H1 (cell line): ENCODE measurements around the gene C1orf174.

ENCODE experiments used
- CTCF ChIP-seq, 3 experiments: IDR thresholded peaks; 1 replicate in 2 of 3; 2 replicates in 1 of 3; pipeline versions ENCODE4 v1.5.1 to v1.6.1; 2011; ENCODE audit warnings: low read length in 3 of 3, mild to moderate bottlenecking in 3 of 3, inconsistent platforms in 2 of 3, low read depth in 1 of 3, moderate library complexity in 1 of 3; ENCODE audit not compliant: insufficient read depth in 1 of 3; ENCODE audit errors: control extremely low read depth in 1 of 3
- RFX5 ChIP-seq: IDR thresholded peaks from 2 replicates; pipeline ENCODE4 v1.6.1; 2011; ENCODE audit warnings: low read depth, low read length, improper control_type of control experiment, borderline replicate concordance
- SP1 ChIP-seq: IDR thresholded peaks from 2 replicates; pipeline ENCODE4 v1.6.1; 2011; ENCODE audit warnings: low read depth, low read length

GRCh38 chr1:3915551-3916121, 15.6 kb upstream of the C1orf174 start:
- TF ChIP-seq CTCF (IDR thresholded peaks at IDR 0.05; ENCODE audit: control extremely low read depth in 1 of 3, insufficient read depth in 1 of 3, low read depth in 1 of 3, low read length in 3 of 3) (no peak), RFX5 (no peak), SP1 (no peak)
